HG02588 (cell line): ENCODE results near the gene CFAP210.
"Not testable (repeated sequence)": the region's sequence is repeated elsewhere in the genome, so short reads cannot be mapped to it uniquely, and the experiment has no call there.

ENCODE experiments used
- ATAC-seq: cut with Tn5 transposase; IDR thresholded peaks from one replicate; pipeline ENCODE4 v1.9.1; 2021; ENCODE audit warnings: mild to moderate bottlenecking, moderate library complexity; ENCODE audit not compliant: unreplicated experiment

The CFAP210 gene

DNA sequence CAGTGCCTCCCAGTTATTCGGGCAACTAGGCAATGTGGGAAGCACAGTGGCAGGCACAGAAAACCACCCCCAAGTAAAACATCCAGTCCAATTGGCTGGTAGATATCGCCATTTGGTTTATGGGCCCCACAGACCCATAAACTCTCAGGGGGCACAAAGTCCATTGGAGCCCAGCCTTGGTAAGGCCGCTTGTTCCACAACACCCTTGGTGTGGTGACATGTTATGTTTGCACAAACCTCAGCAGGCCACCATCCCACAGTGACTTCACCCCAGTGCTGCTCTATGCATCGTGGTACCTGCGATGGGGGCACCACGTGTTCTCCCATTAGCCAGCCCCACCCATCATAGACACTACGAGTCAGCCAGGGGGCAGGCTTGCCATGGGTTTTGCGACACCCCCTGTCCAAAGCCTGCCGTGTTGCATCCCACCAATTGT lies 18.6 kb upstream of the CFAP210 start:
- ATAC-seq: no peak

DNA sequence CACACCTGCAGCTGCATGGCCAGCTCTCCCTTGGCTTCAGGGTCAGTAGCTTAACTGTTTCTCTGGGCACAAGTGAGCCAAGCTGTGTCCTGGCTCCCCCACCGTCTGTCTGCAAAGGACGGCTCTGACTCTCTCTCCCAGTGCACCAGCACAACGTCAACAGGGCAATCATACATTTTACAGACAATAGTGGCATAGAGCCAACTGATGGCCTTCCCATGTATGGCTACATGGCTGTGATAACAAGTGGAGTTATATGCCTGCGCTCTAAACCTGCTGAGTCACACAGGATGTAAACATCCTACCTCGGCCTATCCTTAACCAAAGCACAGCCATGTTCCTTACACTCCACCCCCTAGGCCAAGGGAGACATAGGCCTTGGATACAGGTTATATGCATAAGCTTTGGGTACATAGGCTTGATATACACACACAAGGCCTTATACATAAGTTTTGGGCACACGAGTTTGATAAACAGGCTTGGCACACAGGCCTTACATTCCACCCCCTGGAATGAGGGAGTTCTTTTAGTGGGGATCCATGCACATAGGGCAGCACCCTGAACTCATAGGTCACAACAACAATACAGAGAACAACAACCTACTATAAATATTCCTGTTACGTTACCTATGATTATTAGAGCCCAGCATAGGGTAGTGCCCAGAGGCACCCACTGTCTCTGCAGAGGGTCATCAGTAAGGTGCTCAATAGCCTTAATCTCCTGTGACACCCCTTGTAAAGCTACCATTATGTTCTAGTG lies 17.7 kb upstream of the CFAP210 start:
- ATAC-seq: no peak

DNA sequence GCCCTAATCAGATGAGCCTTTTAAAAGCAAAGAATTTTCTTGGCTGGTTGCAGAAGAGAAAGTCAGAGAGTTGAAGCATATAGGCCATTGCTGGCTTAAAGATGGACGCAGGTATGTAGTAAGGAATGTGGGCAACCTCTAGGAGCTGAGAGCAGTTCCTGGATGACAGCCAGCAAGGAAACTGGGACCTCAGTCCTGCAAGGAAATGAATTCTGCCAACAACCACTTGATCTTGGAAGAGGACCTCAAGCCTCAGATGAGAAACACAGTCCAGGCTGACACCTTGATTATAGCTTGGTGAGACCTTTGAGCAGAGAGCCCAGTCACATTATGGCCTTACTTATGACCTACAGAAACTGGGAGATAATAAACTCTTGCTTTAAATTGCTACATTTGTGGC lies 15.8 kb upstream of the CFAP210 start:
- ATAC-seq: no peak

DNA sequence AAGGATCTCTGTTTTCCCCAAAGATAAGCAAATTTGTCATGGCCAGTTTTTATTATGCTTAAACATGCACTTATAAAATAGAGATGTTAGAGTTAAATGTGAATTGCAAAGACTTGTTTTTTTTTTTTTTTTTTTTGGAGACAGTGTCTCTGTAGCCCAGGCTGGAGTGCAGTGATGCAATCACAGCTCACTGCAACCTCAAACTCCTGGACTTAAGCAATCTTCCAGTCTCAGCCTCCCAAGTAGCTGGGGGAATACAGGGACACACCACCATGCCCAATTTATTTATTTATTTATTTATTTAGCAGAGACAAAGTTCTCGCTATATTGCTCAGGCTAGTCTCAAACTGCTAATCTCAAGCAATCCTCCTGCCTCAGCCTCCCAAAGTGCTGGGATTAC lies 15.1 kb upstream of the CFAP210 start:
- no peak for ATAC-seq

DNA sequence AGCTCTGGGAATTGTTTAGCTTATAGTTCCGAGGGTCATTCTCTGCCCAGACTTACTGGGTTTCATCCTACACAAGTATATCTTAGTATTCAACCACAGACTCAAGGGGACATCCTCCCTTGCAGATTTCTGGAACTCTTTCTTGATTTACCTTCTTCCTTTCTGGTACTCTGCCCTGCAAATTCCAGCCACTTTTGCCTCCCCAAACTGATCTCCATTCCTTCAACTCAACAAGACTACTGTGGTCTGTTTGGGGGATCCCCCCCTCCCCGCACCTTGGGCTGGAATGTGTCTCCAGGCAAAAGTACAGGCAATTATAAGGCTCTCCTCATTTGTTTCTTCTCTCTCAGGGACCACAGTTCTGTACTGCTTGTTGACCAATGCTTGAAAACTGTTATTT lies 13.4 kb upstream of the CFAP210 start:
- no peak for ATAC-seq

DNA sequence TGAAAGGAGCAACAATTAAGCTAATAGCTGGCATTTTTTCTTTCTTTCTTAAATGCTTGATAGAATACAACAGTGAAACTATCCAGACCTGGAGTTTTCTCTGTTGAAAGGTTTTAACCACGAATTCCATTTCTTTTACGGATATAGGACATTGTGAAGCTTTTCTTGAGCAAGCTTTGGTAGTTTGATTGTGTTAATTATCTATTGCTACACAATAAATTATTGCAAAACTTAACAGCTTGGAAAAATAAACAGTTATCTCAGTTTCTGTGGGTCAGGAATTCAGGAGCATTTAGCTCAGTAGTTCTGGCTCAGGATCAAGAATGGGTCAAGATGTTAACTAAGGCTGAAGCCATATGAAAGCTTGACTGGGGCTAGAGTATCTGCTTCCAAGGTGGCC lies 11.7 kb upstream of the CFAP210 start:
- no peak for ATAC-seq

DNA sequence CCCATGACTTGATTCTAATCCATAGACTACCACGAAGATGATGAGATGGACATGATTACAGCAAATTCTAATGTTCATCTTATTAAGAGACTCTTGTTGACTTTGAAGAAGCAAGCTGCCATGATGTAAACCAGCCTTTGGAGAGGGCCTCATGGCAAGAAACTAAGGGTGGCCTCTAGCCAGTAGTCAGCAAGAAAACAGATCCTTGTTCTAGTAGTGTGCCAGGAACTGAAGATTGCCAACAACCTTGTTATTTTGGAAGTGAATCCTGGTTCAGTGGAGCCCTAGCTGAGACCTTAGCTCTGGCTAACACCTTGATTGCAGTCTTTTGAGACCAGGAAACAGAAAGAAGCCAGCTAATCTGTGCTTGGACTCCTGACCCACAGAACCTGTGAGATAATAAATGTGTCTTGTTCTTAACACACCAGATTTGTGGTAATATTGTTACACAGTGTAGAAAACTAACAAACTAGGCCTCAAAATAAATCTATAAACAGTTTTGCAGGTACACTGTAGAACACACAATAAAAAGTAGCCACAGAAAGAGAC lies 10.0 kb upstream of the CFAP210 start:
- ATAC-seq: no peak

DNA sequence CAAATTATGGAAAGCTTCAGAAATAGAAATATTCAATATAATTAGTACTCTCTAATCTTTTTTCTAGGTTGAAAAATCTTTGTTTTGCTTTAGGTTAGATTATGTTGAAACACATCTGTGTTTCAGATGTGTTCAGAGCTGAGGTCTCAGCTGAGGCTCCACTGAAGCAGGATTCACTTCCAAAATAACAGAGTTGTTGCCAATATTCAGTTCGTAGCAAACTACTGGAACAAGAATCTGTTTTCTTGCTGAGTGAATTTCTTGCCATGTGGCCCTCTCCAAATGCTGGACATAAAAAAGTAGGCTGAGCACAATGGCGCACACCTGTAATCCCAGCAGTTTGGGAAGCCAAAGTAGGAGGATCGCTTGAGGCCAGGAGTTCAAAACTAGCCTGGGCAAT lies 8.8 kb upstream of the CFAP210 start:
- ATAC-seq: no peak

DNA sequence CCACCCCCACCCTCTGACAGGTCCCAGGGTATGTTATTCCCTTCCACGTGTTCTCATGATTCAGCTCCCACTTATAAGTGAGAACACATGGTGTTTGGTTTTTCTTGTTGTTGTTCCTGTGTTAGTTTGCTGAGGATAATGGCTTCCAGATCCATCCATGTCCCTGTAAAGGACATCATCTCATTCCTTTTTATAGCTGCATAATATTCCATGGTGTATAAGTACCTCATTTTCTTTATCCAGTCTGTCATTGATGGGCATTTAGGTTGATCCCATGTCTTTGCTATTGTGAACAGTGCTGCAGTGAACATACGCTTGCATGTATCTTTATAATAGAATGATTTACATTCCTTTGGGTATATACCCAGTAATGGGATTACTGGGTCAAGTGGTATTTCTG lies 5.0 kb upstream of the CFAP210 start:
- ATAC-seq: not testable (repeated sequence)

DNA sequence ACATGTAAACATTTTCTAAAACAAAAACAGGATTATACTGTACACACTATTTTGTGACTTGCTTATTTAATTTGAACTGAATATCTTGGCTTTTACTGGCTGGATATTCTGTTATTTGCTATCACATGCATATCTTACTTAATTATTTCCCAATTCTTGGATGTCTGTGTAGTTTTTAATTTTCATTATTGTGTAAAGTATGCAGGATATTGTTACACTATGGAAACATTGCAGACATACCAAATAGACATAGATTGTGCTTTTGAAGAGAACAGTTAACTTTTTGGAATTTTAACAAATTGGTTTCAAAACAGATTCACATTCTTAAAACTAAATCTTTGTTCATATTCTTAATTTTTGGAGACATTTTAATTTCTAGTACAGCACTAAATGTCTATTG lies 2.2 kb upstream of the CFAP210 start:
- no peak for ATAC-seq

DNA sequence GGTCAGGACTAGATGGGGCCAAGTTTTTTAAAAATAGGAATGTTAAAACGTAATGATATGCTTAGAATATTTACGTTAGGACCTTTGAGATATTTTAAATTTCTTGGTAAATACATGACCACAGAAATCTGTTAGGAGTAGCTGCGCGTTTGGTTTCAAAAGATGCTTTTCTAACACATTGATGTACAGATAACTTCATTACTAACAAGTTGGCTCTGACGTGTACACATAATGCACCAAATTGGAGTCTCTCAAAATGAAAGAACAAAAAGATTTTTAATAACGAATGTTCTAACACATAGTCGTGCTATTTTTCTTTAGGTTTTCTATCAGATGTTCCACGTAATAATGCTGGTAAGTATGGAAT lies 672 bp upstream of the CFAP210 start:
- no peak for ATAC-seq

DNA sequence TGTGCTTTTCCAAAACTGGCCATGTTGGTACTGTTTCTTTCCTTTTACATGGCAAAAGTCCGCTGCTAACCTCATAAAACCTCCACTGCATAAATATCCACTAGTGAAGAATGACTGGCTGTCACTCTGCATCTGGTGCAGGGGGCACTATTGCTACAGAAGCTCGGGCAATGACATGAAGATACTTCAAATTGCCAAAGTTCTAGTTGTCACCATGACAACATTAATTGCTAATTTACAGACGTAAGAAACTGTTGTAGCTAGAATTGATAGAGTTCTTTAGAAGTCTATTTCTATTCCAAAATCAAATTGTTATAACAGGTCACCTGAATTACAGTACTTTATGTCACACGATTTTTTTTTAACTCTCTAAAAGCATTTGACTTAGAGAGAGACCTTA lies 845 bp downstream of the CFAP210 start:
- no peak for ATAC-seq

DNA sequence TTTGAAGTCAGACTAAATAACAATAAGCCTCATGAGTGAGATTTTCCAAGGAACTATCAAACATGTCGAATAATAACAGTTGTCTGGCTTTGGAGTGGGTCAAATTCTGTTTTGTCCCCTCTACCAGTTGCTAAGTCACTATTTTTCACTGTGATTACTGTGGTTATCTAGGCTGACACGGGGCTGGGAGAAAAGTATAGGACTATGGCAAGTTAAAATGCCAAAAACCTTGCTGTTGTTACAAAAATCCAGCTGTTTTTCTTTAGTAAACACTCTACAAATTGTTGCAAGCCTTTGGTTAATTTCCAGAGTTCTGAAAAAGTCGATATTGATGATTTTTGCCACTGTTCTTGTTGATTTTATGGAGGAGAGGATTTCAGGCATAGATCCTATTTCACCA lies 1.5 kb downstream of the CFAP210 start:
- ATAC-seq: no peak

DNA sequence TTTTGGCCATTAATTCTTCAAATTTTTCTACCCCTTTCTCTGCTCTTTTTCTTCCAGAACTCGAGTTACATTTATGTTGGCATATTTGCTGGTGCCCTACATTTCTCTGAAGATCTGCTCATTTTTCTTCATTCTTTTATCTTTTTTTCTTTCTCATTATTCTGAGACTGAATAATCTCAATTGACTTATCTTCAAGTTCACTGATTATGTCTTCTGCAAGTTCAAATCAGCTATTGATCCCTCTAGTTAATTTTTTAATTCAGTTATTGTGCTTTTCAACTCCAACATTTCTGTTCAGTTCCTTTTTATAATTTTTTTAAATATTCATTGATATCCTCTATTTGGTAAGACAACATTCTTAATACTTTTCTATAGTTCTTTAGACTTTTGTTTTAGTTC lies 3.2 kb downstream of the CFAP210 start:
- no peak for ATAC-seq

DNA sequence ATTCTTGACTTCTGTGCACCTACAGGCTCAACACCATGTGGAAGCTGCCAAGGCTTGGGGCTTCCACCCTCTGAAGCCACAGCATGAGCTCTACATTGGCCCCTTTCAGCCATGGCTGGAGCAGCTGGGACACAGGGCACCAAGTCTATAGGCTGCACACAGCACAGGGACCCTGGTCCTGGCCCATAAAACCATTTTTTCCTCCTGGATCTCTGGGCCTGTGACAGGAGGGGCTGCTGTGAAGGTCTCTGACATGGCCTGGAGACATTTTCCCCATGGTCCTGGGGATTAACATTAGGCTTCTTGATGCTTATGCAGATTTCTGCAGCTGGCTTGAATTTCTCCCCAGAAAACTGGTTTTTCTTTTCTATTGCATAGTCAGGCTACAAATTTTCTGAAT lies 6.3 kb downstream of the CFAP210 start:
- not testable (repeated sequence) for ATAC-seq

DNA sequence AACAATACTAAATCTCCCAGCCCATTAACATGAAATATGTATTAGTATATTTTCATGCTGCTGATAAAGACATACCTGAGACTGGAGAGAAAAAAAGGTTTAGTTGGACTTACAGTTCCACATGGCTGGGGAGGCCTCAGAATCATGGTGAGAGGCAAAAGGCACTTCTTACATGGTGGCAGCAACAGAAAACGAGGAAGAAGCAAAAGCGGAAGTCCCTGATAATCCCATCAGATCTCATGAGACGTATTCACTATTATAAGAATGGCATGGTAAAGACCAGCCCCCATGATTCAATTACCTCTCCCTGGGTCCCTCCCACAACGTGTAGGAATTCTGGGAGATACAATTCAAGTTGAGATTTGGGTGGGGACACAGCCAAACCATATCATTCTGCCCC lies 7.4 kb downstream of the CFAP210 start:
- not testable (repeated sequence) for ATAC-seq

DNA sequence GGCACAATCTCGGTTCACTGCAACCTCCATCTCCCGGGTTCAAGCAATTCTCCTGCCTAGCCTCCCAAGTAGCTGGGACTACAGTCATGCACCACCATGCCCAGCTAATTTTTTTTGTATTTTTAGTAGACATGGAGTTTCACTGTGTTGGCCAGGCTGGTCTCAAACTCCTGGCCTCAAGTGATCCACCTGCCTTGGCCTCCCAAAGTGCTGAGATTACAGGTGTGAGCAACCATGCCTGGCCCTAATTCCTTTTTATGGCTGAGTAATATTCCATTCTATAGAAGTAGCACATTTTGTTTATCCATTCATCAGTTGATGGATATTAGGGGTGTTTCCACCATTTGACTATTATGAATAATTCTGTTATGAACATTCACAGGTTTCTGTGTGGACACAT lies 9.5 kb downstream of the CFAP210 start:
- not testable (repeated sequence) for ATAC-seq

DNA sequence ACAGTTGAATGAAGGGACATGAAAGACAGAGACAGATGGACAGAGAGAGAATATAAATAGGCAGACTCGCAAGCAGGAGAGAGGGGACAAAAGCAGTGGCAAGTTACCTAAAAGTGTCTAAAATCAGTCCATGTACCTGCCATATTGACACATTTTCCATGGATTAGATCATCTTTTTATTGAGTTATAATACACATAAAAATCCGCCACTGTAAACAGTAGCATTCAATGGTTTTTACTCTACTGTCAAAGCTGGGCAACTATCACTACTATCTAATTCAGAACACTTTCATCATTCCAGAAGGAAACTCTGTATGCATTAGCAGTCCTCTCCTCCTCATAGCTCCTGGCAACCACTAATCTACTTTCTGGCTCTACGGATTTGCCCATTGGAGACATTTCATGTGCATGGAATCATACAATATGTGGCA lies 10.1 kb downstream of the CFAP210 start:
- ATAC-seq: no peak

DNA sequence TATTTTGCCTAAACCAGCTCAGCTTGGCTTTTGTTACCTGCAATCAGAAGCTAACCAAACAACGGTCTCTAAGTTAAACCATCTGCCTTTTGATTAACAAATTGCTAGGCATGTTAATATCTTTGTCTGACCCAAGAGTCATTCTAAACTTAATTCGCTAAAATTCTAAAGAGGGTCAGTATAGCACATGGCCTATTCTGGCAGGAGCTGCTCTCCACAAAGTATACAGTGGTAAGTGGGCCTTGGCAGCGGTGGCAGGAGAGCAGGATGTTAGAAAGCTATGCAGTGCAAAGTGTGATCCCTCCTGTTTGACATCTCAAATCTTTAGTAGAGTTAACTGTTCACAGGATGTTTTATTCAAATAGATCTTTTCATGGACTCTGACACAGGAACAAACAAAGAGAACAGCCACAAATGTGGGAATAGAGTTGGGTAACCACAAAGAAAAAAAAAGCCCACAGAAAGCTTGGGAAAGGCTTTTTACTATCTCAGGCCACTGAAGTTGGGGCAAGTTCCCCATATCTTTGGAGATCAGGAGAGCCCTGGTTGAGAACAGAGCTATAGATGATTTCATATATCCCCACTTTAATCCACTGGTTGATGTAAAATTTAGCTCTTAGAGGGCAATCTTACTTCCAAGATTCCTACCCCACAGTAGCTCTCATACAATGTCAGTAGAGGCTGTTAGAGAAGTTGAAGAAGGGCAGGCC lies 10.6 kb downstream of the CFAP210 start:
- no peak for ATAC-seq

DNA sequence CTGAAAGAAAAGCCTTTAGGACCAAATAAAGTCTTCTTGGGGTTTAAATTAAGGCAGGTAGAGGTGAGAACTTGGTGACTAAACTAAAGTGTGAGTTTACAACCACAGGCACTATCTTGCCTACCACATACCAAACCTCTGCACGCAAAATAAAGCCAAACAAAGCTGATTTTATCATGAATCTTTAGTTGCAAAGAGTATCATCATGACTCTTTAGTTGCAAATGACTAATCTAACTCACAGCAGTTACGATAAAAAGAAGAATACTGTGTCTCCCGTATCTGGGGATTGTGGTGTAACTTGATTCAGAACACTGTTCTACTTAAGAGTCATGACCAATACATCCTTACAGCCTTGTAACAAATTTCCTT lies 11.2 kb downstream of the CFAP210 start:
- no peak for ATAC-seq

DNA sequence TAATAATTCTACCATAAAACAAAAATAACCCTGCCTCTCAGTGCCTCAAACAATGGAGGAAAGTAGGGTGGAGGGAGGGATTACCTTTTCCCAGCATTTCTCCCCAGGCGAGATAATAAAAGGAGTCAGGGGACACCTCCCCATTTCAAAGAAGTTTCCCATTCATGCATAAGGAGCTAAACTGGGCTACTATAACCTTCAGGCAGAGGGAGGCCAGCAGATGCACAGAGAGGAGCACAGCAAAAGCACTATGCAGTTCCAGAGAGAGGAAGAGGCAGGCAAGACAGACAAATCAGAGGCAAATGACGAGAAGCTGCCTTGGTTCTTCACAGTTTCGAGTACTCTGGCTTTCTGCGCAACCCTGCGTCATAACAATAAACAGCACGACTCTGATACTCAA lies 17.4 kb downstream of the CFAP210 start:
- no peak for ATAC-seq

DNA sequence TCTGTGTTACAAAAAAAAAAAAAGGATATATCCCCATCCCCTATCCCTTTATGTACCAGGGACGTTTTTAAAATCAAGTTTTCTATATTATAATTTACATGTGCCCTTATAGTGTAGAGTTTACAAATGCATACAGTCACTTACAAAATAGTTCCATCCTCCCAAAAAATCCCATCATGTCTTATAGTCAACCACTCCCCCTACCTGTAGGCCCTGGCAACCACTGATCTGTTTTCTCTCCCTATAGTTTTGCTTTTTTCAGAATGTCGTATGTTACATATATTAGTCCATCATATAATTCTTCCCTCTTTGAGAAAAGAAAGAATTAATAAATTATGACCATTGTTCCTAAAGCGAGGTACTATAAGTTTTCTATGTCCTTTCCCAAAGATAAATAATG lies 17.8 kb downstream of the CFAP210 start:
- ATAC-seq: no peak
